OCI-LY1 (cell line): Measurements from ENCODE around the gene FCRL5.

ENCODE experiments used
- H2AFZ ChIP-seq: fragments of 200-600 bp; sonication (generic), shearing (Covaris generic); 2 replicates; pipeline ENCODE4 v1.6.0; 2014; ENCODE audit warnings: antibody characterized with exemption, mild to moderate bottlenecking, low read length
- H3F3A ChIP-seq: fragments of 200-600 bp; sonication (generic), shearing (Covaris generic); 2 replicates; pipeline ENCODE4 v1.6.0; 2014; ENCODE audit warnings: mild to moderate bottlenecking, antibody characterized with exemption, low read length, moderate library complexity; ENCODE audit not compliant: insufficient read depth
- H3K27ac ChIP-seq: fragments of 200-600 bp; sonication (generic); 2 replicates; pipeline ENCODE4 v1.5.1; 2014; ENCODE audit warnings: low read length, mixed run types, mild to moderate bottlenecking, low read depth; ENCODE audit not compliant: poor library complexity, severe bottlenecking
- H3K27me3 ChIP-seq: fragments of 200-600 bp; sonication (generic); 2 replicates; pipeline ENCODE4 v1.6.0; 2014; ENCODE audit warnings: antibody characterized with exemption, mild to moderate bottlenecking, low read length, moderate library complexity; ENCODE audit not compliant: insufficient read depth
- H3K36me3 ChIP-seq: fragments of 200-600 bp; sonication (generic); 2 replicates; pipeline ENCODE4 v1.6.1; 2014; ENCODE audit warnings: mild to moderate bottlenecking, antibody characterized with exemption, low read length, moderate library complexity, mixed read lengths; ENCODE audit not compliant: insufficient read depth
- H3K4me1 ChIP-seq: fragments of 200-600 bp; sonication (generic); 2 replicates; pipeline ENCODE4 v1.5.1; 2014; ENCODE audit warnings: mild to moderate bottlenecking, low read length, moderate library complexity; ENCODE audit not compliant: insufficient read depth, severe bottlenecking
- H3K4me2 ChIP-seq: fragments of 200-600 bp; sonication (generic), shearing (Covaris generic); 2 replicates; pipeline ENCODE4 v1.6.1; 2014; ENCODE audit warnings: low read length
- H3K4me3 ChIP-seq: fragments of 200-600 bp; sonication (generic); 2 replicates; pipeline ENCODE4 v1.5.1; 2014; ENCODE audit warnings: low read length, low read depth, mild to moderate bottlenecking, mixed read lengths; ENCODE audit not compliant: poor library complexity, severe bottlenecking
- H3K79me2 ChIP-seq: fragments of 200-600 bp; shearing (Covaris generic); 2 replicates; pipeline ENCODE4 v1.6.1; 2016; ENCODE audit warnings: mixed run types, low read length, mixed read lengths; ENCODE audit not compliant: insufficient read depth
- H3K9ac ChIP-seq: fragments of 200-600 bp; sonication (generic), shearing (Covaris generic); 2 replicates; pipeline ENCODE4 v1.6.1; 2014; ENCODE audit warnings: mild to moderate bottlenecking, low read length, mixed read lengths
- H3K9me2 ChIP-seq: fragments of 200-600 bp; sonication (generic), shearing (Covaris generic); 2 replicates; pipeline ENCODE4 v1.6.1; 2014; ENCODE audit warnings: low read depth, mild to moderate bottlenecking, low read length, mixed read lengths
- H3K9me3 ChIP-seq: fragments of 200-600 bp; shearing (Covaris generic); 2 replicates; pipeline ENCODE4 v1.6.1; 2014; ENCODE audit warnings: low read length, mixed read lengths
- H4K20me1 ChIP-seq: fragments of 200-600 bp; sonication (generic), shearing (Covaris generic); 2 replicates; pipeline ENCODE4 v1.6.0; 2016; ENCODE audit warnings: mild to moderate bottlenecking, low read length; ENCODE audit not compliant: insufficient read depth
- EZH2 ChIP-seq: fragments of 200-600 bp; sonication (generic), shearing (Covaris generic); IDR thresholded peaks from 2 replicates; pipeline ENCODE4 v1.8.0; 2017; ENCODE audit warnings: borderline replicate concordance, mixed run types, mild to moderate bottlenecking, antibody characterized with exemption, low read length, moderate library complexity, mixed read lengths
- TF ChIP-seq, protein P1 (sequence below): fragments of 200-600 bp; sonication (generic), shearing (Covaris generic); IDR thresholded peaks from 2 replicates; pipeline ENCODE4 v1.5.1; 2017; ENCODE audit warnings: mild to moderate bottlenecking, antibody characterized with exemption, low read length, moderate library complexity, mixed read lengths

The FCRL5 gene

DNA sequence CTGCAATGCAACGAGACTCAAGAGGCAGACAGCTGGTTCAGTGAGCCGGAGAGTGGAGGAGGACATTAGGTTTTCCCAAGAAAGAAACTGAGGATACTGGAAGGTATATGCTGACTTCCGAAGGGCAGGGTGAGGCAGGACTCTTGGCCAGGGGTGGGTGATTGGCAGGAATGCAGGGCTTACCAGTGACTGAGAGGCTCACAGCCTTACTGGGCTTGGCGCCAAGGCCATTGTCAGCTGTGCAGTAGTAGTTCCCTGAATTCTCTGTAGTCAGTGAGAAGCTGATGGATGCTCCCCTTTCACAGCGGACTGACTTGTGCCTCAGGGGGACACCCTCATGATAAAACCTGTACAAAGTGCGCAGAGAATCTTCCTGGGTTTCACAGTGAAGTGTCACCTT is 9.6 kb downstream of the FCRL5 start:
- Histone ChIP-seq H4K20me1 (no peaks in the 10 kb centered on the region), H3K27ac (no peak overlapping the region), H3K4me1 (peaks cover 18% of the 10 kb centered on the region), H3K36me3 (peaks cover 20% of the 10 kb centered on the region), H3K4me3 (no peak overlapping the region), H3K4me2 (no peak overlapping the region), H3K9ac (no peak overlapping the region), H3K9me3 (no peaks in the 10 kb centered on the region), H2AFZ (no peak overlapping the region), H3F3A (no peaks in the 10 kb centered on the region), H3K79me2 (no peaks in the 10 kb centered on the region), H3K27me3 (no peaks in the 10 kb centered on the region), H3K9me2 (no peaks in the 10 kb centered on the region)
- TF ChIP-seq EZH2, result no peak
- TF ChIP-seq, protein P1, sequence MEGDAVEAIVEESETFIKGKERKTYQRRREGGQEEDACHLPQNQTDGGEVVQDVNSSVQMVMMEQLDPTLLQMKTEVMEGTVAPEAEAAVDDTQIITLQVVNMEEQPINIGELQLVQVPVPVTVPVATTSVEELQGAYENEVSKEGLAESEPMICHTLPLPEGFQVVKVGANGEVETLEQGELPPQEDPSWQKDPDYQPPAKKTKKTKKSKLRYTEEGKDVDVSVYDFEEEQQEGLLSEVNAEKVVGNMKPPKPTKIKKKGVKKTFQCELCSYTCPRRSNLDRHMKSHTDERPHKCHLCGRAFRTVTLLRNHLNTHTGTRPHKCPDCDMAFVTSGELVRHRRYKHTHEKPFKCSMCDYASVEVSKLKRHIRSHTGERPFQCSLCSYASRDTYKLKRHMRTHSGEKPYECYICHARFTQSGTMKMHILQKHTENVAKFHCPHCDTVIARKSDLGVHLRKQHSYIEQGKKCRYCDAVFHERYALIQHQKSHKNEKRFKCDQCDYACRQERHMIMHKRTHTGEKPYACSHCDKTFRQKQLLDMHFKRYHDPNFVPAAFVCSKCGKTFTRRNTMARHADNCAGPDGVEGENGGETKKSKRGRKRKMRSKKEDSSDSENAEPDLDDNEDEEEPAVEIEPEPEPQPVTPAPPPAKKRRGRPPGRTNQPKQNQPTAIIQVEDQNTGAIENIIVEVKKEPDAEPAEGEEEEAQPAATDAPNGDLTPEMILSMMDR, result no peak

DNA sequence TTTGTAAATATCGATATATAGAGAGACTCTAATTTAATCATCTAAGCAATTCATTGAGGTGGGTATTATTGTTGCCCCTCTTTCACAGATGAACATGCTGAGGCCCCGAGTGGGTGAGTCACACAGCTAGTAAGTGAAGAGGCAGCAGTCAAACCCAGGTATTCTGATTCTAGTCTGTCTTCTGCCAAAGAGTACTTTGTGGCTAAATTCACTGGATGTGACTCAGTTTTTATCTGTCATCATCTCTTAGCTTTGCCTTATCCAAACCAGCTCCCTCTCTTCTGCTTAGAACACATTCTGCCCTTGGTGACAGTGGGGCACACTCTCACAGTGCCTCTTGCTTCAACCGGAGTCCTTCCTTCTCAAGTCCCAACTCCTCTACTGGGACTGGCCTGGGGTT is 11.5 kb downstream of the FCRL5 start:
- Histone ChIP-seq H3K4me3 (no peak overlapping the region), H3K9ac (no peak overlapping the region), H3K9me3 (no peaks in the 10 kb centered on the region), H3K27ac (no peak overlapping the region), H3K4me1 (peaks cover 18% of the 10 kb centered on the region), H3F3A (no peaks in the 10 kb centered on the region), H4K20me1 (no peaks in the 10 kb centered on the region), H3K4me2 (no peak overlapping the region; the same call in 1 of the 2 replicates), H3K36me3 (peaks cover 22% of the 10 kb centered on the region), H3K9me2 (no peaks in the 10 kb centered on the region), H2AFZ (no peak overlapping the region), H3K27me3 (no peaks in the 10 kb centered on the region), H3K79me2 (no peaks in the 10 kb centered on the region)
- TF ChIP-seq, protein P1, result no peak
- no peak for TF ChIP-seq EZH2

DNA sequence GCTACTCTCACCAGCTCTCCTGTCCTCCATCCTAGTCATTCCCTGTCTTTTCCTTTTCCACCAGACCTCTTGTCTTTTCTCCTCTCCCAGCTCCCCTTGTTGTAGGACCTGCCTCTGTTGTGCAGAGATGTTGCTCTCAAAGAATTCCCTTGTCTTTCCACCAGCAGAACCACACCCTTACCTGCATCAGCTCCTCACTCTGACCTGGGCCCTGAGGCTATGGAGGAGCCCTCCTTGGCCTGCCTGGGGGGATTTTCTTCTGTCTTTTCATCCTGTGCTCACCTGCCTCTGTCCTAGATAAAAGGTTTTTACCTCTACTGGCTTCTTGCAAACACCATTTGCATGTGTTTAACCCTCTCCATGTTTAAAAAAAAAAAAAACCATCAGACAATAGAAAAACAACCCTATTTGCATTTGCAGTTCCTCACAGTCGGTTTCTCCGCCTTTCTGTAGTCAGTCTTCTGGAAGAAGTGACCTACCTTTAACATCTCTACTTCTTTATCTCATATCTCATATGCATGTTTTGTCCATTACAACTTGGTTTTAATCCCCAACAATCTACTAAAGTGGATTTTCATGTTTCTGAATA is 12.1 kb downstream of the FCRL5 start:
- Histone ChIP-seq H3K36me3 (peaks cover 22% of the 10 kb centered on the region), H2AFZ (no peak overlapping the region), H3K4me1 (peaks cover 18% of the 10 kb centered on the region), H3K79me2 (no peaks in the 10 kb centered on the region), H3K27ac (peak overlapping the region; percentile 1), H3F3A (no peaks in the 10 kb centered on the region), H3K4me3 (no peak overlapping the region), H3K9me2 (no peaks in the 10 kb centered on the region), H4K20me1 (no peaks in the 10 kb centered on the region), H3K4me2 (no peak overlapping the region; the same call in 1 of the 2 replicates), H3K9ac (no peak overlapping the region), H3K9me3 (no peaks in the 10 kb centered on the region), H3K27me3 (no peaks in the 10 kb centered on the region)
- TF ChIP-seq, protein P1, result no peak
- no peak for TF ChIP-seq EZH2
